ENCODE data around the gene NAALADL2.
"Not testable (repeated sequence)": the region's sequence is repeated elsewhere in the genome, so short reads cannot be mapped to it uniquely, and the experiment has no call there.

DNA sequence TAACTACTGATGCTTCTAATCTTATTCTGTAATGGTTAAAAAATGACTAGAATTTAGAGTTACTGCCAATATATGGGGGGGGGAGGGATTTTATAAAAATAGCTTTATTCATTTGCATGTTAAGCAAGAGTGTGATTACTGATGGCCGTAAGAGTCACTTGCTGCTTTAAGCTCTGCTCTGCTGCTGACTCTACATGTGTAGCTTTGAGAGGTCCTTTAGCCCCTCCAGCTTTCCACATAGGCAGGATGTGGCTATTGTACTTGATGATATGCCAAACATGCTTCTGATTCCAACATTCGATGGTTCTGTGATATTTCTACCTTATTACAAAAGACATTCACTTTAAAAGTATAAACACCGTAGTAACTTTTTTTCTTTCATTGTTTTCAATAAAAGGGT lies 511.3 kb downstream of the NAALADL2 start:
- TF ChIP-seq, protein P1, sequence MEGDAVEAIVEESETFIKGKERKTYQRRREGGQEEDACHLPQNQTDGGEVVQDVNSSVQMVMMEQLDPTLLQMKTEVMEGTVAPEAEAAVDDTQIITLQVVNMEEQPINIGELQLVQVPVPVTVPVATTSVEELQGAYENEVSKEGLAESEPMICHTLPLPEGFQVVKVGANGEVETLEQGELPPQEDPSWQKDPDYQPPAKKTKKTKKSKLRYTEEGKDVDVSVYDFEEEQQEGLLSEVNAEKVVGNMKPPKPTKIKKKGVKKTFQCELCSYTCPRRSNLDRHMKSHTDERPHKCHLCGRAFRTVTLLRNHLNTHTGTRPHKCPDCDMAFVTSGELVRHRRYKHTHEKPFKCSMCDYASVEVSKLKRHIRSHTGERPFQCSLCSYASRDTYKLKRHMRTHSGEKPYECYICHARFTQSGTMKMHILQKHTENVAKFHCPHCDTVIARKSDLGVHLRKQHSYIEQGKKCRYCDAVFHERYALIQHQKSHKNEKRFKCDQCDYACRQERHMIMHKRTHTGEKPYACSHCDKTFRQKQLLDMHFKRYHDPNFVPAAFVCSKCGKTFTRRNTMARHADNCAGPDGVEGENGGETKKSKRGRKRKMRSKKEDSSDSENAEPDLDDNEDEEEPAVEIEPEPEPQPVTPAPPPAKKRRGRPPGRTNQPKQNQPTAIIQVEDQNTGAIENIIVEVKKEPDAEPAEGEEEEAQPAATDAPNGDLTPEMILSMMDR (IDR thresholded peaks at IDR 0.05) = not testable (repeated sequence)
- not testable (repeated sequence) for TF ChIP-seq POLR2A (IDR thresholded peaks at IDR 0.05)
